Bronchial epithelial cell (primary cell): ENCODE results near the gene DEDD2. TPM values are rescaled to one million over a fixed set of nuclear protein-coding genes. Genes with fewer than 3 reads are reported as not detected.

Source experiments
- DNase-seq: peaks from one replicate; pipeline ENCODE4 v3.0.0-alpha.2; 2010; ENCODE audit warnings: low read depth
- FAIRE-seq: peaks from 2 replicates; lab custom pipeline; 2011; peaks lifted over from hg19 to GRCh38; lab: Jason Lieb, UNC
- H3K27me3 ChIP-seq: 2 replicates; pipeline ENCODE4 v1.5.1; 2011; ENCODE audit warnings: low read length; ENCODE audit not compliant: control insufficient read depth, insufficient read depth
- H3K36me3 ChIP-seq: 2 replicates; pipeline ENCODE4 v1.5.1; 2011; ENCODE audit warnings: low read length; ENCODE audit not compliant: control insufficient read depth, insufficient read depth
- H3K4me3 ChIP-seq: 2 replicates; pipeline ENCODE4 v1.5.1; 2011; ENCODE audit warnings: mild to moderate bottlenecking, low read depth, low read length, control low read depth
- total RNA-seq: library from RNA; depleted of rRNA; stranded (reverse); fragments of >200 nt; gene quantifications from 2 replicates; pipeline ENCODE4 v1.2.1, GENCODE V29; 2014
- TF ChIP-seq, protein P1 (sequence below): IDR thresholded peaks from 2 replicates; pipeline ENCODE4 v1.5.1; 2011; ENCODE audit warnings: mild to moderate bottlenecking, moderate library complexity, low read length, control low read depth, inconsistent platforms; ENCODE audit not compliant: insufficient read depth, severe bottlenecking

Gene DEDD2
- total RNA-seq, 1 donor from 2014 or later: 28.7 TPM

GRCh38 chr19:42153672-42154433, 63.6 kb downstream of the DEDD2 start:
- H3K36me3 ChIP-seq: no peaks in the 10 kb centered on the region
- DNase-seq (no peak), FAIRE-seq (no peak)
- H3K27me3 ChIP-seq: peaks cover 33% of the 10 kb centered on the region
- H3K4me3 ChIP-seq: no peak overlapping the region
- TF ChIP-seq, protein P1, sequence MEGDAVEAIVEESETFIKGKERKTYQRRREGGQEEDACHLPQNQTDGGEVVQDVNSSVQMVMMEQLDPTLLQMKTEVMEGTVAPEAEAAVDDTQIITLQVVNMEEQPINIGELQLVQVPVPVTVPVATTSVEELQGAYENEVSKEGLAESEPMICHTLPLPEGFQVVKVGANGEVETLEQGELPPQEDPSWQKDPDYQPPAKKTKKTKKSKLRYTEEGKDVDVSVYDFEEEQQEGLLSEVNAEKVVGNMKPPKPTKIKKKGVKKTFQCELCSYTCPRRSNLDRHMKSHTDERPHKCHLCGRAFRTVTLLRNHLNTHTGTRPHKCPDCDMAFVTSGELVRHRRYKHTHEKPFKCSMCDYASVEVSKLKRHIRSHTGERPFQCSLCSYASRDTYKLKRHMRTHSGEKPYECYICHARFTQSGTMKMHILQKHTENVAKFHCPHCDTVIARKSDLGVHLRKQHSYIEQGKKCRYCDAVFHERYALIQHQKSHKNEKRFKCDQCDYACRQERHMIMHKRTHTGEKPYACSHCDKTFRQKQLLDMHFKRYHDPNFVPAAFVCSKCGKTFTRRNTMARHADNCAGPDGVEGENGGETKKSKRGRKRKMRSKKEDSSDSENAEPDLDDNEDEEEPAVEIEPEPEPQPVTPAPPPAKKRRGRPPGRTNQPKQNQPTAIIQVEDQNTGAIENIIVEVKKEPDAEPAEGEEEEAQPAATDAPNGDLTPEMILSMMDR: no peak

- TF ChIP-seq, protein P1: no peak
- Histone ChIP-seq H3K36me3 (no peaks in the 10 kb centered on the region), H3K4me3 (no peak overlapping the region), H3K27me3 (peaks cover 35% of the 10 kb centered on the region)
- FAIRE-seq (no peak), DNase-seq (no peak)
Measured at GRCh38 chr19:42152910-42153671, 64.4 kb downstream of the DEDD2 start.

GRCh38 chr19:42151782-42152684, 65.4 kb downstream of the DEDD2 start:
- Histone ChIP-seq H3K36me3 (no peaks in the 10 kb centered on the region), H3K4me3 (no peak overlapping the region), H3K27me3 (peaks cover 35% of the 10 kb centered on the region)
- DNase-seq (no peak), FAIRE-seq (no peak)
- TF ChIP-seq, protein P1: no peak

DNA sequence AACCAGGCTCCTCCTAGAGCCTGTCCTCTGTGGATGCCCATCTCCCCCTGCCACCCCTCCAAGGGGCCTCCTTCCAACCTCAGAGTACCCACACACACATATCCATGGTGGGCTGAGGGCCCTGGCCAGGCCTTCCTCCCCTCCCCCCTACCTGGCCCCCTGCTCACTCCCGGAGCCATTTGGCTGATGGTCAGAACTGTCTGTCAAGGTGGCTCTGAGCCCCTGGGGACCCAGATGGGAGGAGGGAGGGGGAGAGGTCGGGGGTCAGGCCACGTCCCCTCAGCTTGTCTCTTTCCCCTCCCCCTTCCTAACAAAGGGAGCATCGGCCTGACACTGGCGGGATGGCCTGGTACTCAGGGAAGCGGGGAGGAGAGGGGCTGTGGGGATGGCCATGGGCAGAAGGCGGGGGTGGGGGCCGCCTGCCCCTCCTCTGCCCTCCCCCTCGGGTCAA, 66.5 kb downstream of the DEDD2 start:
- H3K27me3 ChIP-seq: peaks cover 34% of the 10 kb centered on the region
- TF ChIP-seq, protein P1: no peak
- H3K4me3 ChIP-seq: no peak overlapping the region
- no peaks in the 10 kb centered on the region for H3K36me3 ChIP-seq
- no peak for DNase-seq
- FAIRE-seq: no peak

- Histone ChIP-seq H3K27me3 (peaks cover 28% of the 10 kb centered on the region), H3K36me3 (no peaks in the 10 kb centered on the region), H3K4me3 (no peak overlapping the region)
- DNase-seq: no peak
- TF ChIP-seq, protein P1: no peak
- FAIRE-seq: no peak
Measured at GRCh38 chr19:42150364-42150763, 67.1 kb downstream of the DEDD2 start.
